ENCODE measurements around the gene GCAT. TPM values are rescaled to one million over a fixed set of nuclear protein-coding genes. Genes with fewer than 3 reads are reported as not detected.

Gene GCAT
- total RNA-seq, 2 donors from 2014 or later = 31.6 to 42.5 TPM

DNA sequence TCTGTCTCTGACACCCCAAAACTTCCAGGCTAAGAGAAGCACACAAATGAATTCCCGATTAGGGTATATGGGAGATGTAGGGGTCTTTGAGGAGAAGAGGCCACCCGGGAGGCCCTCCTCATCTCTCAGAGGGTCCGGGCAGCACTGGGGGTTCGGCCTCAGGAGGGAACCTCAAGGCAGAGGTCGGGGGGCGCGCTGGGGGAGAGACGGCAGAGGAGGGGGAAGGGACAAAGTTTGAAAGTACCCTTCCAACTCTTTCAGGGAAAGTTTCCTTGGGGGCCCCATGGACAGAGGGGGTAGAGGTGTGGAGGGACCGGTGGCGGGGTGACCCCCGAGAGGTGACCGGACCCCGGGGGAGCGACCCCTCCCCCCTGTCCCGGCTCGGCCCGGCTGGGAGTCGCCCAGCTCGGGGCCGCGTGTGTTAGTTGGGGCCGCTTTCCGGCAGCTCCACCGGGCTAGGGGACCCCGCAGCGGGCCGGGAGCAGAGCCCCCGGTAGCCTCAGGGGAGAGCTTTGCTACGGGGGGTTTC is 3.3 kb upstream of the GCAT start:
- WGBS, 2 donors = 4 to 7% methylated on average over 11 to 29 of the region's 29 CpGs
- H3K9me3 ChIP-seq = no peaks in the 10 kb centered on the region

DNA sequence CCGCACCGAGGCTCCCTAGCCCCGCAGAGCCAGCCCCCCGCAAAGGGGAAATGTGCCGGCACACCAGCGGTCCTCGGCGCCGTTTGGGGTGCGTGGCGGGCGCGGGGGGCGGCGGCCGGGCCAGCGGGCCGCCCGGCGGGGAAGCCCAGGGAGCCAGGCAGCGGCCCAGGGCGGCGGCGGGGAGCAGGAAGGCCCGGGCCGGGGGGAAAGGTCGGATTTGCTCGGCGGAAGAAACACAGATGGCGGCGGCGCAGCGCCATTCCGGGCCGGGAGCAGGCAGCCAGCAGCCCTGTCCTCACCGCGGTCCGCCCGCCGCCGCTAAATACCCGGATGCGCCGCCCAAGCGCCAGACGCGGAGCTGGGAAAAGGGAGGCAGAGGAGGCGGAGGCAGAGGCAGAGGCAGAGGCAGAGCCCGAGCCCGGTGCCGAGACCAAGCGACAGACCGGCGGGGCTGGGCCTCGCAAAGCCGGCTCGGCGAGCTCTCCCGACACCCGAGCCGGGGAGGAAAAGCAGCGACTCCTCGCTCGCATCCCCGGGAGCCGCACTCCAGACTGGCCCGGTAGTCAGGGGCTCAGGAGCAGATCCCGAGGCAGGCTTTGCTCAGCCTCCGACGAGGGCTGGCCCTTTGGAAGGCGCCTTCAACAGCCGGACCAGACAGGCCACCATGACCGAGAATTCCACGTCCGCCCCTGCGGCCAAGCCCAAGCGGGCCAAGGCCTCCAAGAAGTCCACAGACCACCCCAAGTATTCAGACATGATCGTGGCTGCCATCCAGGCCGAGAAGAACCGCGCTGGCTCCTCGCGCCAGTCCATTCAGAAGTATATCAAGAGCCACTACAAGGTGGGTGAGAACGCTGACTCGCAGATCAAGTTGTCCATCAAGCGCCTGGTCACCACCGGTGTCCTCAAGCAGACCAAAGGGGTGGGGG is 2.6 kb upstream of the GCAT start:
- H3K36me3 ChIP-seq (replicated peaks in 1 of 2; ENCODE audit: insufficient read depth in 1 of 2, low read depth in 2 of 2) = no peaks in the 10 kb centered on the region
- H3K9me3 ChIP-seq = no peaks in the 10 kb centered on the region
- peak overlapping the region; percentile 87 to 92 (median 92) for H3K27ac ChIP-seq
- 1 to 16% methylated on average over 8 to 79 of the region's 87 CpGs for WGBS, 2 donors
- intact Hi-C loops (cut with DNase I) = no loop called here
- peak overlapping the region in 1 of 2 donors; percentile 52 for H3K4me3 ChIP-seq
- H3K4me1 ChIP-seq = peaks cover 60% of the 10 kb centered on the region
- TF ChIP-seq, protein P1, sequence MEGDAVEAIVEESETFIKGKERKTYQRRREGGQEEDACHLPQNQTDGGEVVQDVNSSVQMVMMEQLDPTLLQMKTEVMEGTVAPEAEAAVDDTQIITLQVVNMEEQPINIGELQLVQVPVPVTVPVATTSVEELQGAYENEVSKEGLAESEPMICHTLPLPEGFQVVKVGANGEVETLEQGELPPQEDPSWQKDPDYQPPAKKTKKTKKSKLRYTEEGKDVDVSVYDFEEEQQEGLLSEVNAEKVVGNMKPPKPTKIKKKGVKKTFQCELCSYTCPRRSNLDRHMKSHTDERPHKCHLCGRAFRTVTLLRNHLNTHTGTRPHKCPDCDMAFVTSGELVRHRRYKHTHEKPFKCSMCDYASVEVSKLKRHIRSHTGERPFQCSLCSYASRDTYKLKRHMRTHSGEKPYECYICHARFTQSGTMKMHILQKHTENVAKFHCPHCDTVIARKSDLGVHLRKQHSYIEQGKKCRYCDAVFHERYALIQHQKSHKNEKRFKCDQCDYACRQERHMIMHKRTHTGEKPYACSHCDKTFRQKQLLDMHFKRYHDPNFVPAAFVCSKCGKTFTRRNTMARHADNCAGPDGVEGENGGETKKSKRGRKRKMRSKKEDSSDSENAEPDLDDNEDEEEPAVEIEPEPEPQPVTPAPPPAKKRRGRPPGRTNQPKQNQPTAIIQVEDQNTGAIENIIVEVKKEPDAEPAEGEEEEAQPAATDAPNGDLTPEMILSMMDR (IDR thresholded peaks at IDR 0.05) = no peak
- TF ChIP-seq POLR2A (IDR thresholded peaks at IDR 0.05) = peak; percentile 93 to 98 (median 97)
- DNase-seq = peak; percentile 90 to 93 (median 92)
- no peaks in the 10 kb centered on the region for H3K27me3 ChIP-seq
- ATAC-seq = peak; percentile 55

More for the DNA sequence above, 3.3 kb upstream of the GCAT start:
- Histone ChIP-seq H3K36me3 (replicated peaks in 1 of 2; ENCODE audit: insufficient read depth in 1 of 2, low read depth in 2 of 2) (no peaks in the 10 kb centered on the region), H3K27me3 (no peaks in the 10 kb centered on the region), H3K27ac (peak overlapping the region; percentile 87 to 92 (median 92)), H3K4me3 (no peak overlapping the region), H3K4me1 (peaks cover 53% of the 10 kb centered on the region)
- no peak for DNase-seq
- no peak for ATAC-seq
- intact Hi-C loops (cut with DNase I) = no loop called here
- TF ChIP-seq, protein P1 (IDR thresholded peaks at IDR 0.05) = no peak
- no peak for TF ChIP-seq POLR2A (IDR thresholded peaks at IDR 0.05)

DNA sequence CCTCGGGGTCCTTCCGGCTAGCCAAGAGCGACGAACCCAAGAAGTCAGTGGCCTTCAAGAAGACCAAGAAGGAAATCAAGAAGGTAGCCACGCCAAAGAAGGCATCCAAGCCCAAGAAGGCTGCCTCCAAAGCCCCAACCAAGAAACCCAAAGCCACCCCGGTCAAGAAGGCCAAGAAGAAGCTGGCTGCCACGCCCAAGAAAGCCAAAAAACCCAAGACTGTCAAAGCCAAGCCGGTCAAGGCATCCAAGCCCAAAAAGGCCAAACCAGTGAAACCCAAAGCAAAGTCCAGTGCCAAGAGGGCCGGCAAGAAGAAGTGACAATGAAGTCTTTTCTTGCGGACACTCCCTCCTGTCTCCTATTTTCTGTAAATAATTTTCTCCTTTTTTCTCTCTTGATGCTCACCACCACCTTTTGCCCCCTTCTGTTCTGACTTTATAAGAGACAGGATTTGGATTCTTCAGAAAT is 1.9 kb upstream of the GCAT start:
- H3K4me1 ChIP-seq = peaks cover 67% of the 10 kb centered on the region

DNA sequence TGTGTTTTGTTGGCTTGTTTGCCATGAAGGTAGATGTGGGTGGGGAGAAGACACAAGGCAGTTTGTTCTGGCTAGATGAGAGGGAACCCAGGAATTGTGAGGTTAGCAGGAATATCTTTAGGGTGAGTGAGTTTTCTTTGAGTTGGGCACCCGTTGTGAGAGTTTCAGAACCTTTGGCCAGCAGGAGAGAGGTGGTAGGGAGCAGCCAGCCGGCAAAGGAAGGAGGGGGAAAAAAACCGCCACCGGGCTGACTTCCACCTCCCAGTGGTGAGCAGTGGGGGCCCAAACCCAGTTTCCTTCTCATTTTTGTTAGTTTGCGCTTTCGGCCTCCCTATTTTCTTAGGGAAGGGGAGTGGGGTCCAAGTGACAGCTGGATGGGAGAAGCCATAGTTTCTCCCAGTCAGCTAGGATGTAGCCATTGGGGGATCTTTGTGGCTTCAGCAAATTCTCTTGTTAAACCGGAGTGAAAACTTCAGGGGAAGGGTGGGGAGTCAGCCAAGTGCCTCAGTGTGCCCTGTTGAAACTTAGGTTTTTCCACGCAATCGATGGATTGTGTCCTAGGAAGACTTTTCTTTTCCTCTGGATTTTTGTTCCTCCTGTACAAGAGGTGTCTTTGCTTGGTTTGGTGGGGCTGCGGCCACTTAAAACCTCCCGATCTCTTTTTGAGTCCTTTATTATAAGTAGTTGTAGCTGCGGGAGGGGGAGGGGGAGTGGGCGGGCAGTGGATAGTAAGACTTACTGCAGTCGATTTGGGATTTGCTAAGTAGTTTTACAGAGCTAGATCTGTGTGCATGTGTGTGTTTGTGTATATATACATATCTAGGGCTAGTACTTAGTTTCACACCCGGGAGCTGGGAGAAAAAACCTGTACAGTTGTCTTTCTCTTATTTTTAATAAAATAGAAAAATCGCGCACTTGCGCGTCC is 1.1 kb upstream of the GCAT start:
- intact Hi-C loops (cut with DNase I) = no loop called here
- WGBS, 2 donors = 0 to 1% methylated on average over 17 to 19 of the region's 19 CpGs
- no peak for ATAC-seq
- Histone ChIP-seq H3K4me1 (peaks cover 71% of the 10 kb centered on the region), H3K36me3 (replicated peaks in 1 of 2; ENCODE audit: insufficient read depth in 1 of 2, low read depth in 2 of 2) (no peaks in the 10 kb centered on the region), H3K9me3 (no peaks in the 10 kb centered on the region), H3K4me3 (peak overlapping the region; percentile 3 to 52), H3K27me3 (no peaks in the 10 kb centered on the region), H3K27ac (peak overlapping the region; percentile 49 to 92 (median 89))
- TF ChIP-seq, protein P1 (IDR thresholded peaks at IDR 0.05) = peak in 3 of 7 experiments; percentile 19 to 27 (median 21)
- peak in 1 of 3 donors; percentile 21 for TF ChIP-seq POLR2A (IDR thresholded peaks at IDR 0.05)
- peak in 3 of 4 donors; percentile 43 to 64 (median 49) for DNase-seq

More for the DNA sequence above, 1.9 kb upstream of the GCAT start:
- H3K27ac ChIP-seq = peak overlapping the region; percentile 87 to 92 (median 92)
- ATAC-seq (no peak), DNase-seq (no peak)
- intact Hi-C loops (cut with DNase I) = no loop called here
- peak overlapping the region in 1 of 2 donors; percentile 52 for H3K4me3 ChIP-seq
- H3K27me3 ChIP-seq = no peaks in the 10 kb centered on the region
- 16 to 24% methylated on average over 10 of the region's 10 CpGs for WGBS, 2 donors
- TF ChIP-seq POLR2A (IDR thresholded peaks at IDR 0.05) = no peak
- TF ChIP-seq, protein P1 (IDR thresholded peaks at IDR 0.05) = no peak
- no peaks in the 10 kb centered on the region for H3K36me3 ChIP-seq (replicated peaks in 1 of 2; ENCODE audit: insufficient read depth in 1 of 2, low read depth in 2 of 2)
- no peaks in the 10 kb centered on the region for H3K9me3 ChIP-seq

All from body of pancreas (tissue), 4 donors.